GM23338 (cell line): ENCODE results near the gene PTPRN2. TPM values are rescaled to one million over a fixed set of nuclear protein-coding genes. Genes with fewer than 3 reads are reported as not detected.
"Not testable (repeated sequence)": the region's sequence is repeated elsewhere in the genome, so short reads cannot be mapped to it uniquely, and the experiment has no call there.

Source experiments
- ATAC-seq: fragments of 200-7000 bp; cut with Tn5 transposase; 3 replicates; pipeline ENCODE4 v1.9.1; 2020
- DNase-seq: peaks from one replicate; pipeline ENCODE4 v3.0.0-alpha.2; 2015; ENCODE audit warnings: low spot score
- H2AFZ ChIP-seq: fragments of 200-600 bp; sonication (generic); 2 replicates; pipeline ENCODE4 v1.8.0; 2016; ENCODE audit warnings: antibody characterized with exemption, mild to moderate bottlenecking, moderate library complexity
- H3F3A ChIP-seq: fragments of 200-600 bp; sonication (generic); replicated peaks from 2 replicates; pipeline ENCODE4 v1.8.0; 2017; ENCODE audit warnings: antibody characterized with exemption, mixed run types, low read depth
- H3K27ac ChIP-seq: fragments of 200-600 bp; sonication (generic); 2 replicates; pipeline ENCODE4 v1.6.1; 2016; ENCODE audit warnings: low read depth
- H3K27me3 ChIP-seq: fragments of 200-600 bp; sonication (generic); 2 replicates; pipeline ENCODE4 v1.8.0; 2016; ENCODE audit warnings: mild to moderate bottlenecking, mixed run types, moderate library complexity; ENCODE audit not compliant: insufficient read depth
- H3K36me3 ChIP-seq: fragments of 200-600 bp; sonication (generic); 2 replicates; pipeline ENCODE4 v1.8.0; 2016; ENCODE audit warnings: mild to moderate bottlenecking; ENCODE audit not compliant: insufficient read depth
- H3K4me1 ChIP-seq: fragments of 200-600 bp; sonication (generic); 2 replicates; pipeline ENCODE4 v1.8.0; 2016; ENCODE audit warnings: mild to moderate bottlenecking, moderate library complexity; ENCODE audit not compliant: insufficient read depth
- H3K4me2 ChIP-seq: fragments of 200-600 bp; sonication (generic); 2 replicates; pipeline ENCODE4 v1.7.1; 2017; ENCODE audit warnings: mixed run types
- H3K4me3 ChIP-seq: fragments of 200-600 bp; sonication (generic); 2 replicates; pipeline ENCODE4 v1.6.1; 2016; ENCODE audit warnings: mixed run types
- H3K79me2 ChIP-seq: fragments of 200-600 bp; sonication (generic); replicated peaks from 2 replicates; pipeline ENCODE4 v1.8.0; 2017; ENCODE audit warnings: mild to moderate bottlenecking; ENCODE audit not compliant: insufficient read depth
- H3K9me2 ChIP-seq: fragments of 200-600 bp; sonication (generic); 2 replicates; pipeline ENCODE4 v1.8.0; 2017; ENCODE audit not compliant: insufficient read depth
- H4K20me1 ChIP-seq: fragments of 200-600 bp; sonication (generic); replicated peaks from 2 replicates; pipeline ENCODE4 v1.8.0; 2017; ENCODE audit warnings: mild to moderate bottlenecking; ENCODE audit not compliant: insufficient read depth
- H3K27ac Mint-ChIP-seq: 2 replicates; pipeline ENCODE4 v1.8.0; 2020; ENCODE audit warnings: inconsistent platforms, mild to moderate bottlenecking, moderate library complexity, mixed read lengths
- H3K27me3 Mint-ChIP-seq: 3 replicates; pipeline ENCODE4 v1.8.0; 2022; ENCODE audit warnings: low read depth, mild to moderate bottlenecking, moderate library complexity, mixed read lengths, inconsistent platforms; ENCODE audit not compliant: insufficient read depth, poor library complexity
- H3K36me3 Mint-ChIP-seq: 3 replicates; pipeline ENCODE4 v1.8.0; 2021; ENCODE audit warnings: low read depth, mild to moderate bottlenecking, inconsistent platforms, moderate library complexity, mixed read lengths
- H3K4me1 Mint-ChIP-seq: 3 replicates; pipeline ENCODE4 v1.8.0; 2020; ENCODE audit warnings: mild to moderate bottlenecking, inconsistent platforms, mixed read lengths
- H3K4me3 Mint-ChIP-seq: 3 replicates; pipeline ENCODE4 v1.8.0; 2021; ENCODE audit warnings: moderate library complexity, mild to moderate bottlenecking, inconsistent platforms, mixed read lengths
- H3K9me3 Mint-ChIP-seq: 3 replicates; pipeline ENCODE4 v1.8.0; 2020; ENCODE audit warnings: moderate library complexity, mild to moderate bottlenecking, inconsistent platforms, mixed read lengths
- CREB1 ChIP-seq: fragments of 250-450 bp; sonication (Bioruptor Pico); IDR thresholded peaks from 2 replicates; pipeline ENCODE4 v1.5.0; 2020; ENCODE audit warnings: low read depth, mild to moderate bottlenecking, moderate library complexity
- CTCF ChIP-seq, 2 experiments: fragments of 200-600 bp in 1 of 2; sonication (generic) in 1 of 2; conservative IDR thresholded peaks; 2 replicates each; pipeline versions ENCODE4 v1.5.1 to v1.6.1; 2016 to 2017; ENCODE audit warnings: antibody characterized with exemption in 2 of 2, low read depth in 2 of 2, mild to moderate bottlenecking in 2 of 2, moderate library complexity in 1 of 2
- ETS1 ChIP-seq: IDR thresholded peaks from 2 replicates; pipeline ENCODE4 v1.6.1; 2016; ENCODE audit warnings: antibody characterized with exemption
- EZH2 ChIP-seq: fragments of 200-600 bp; sonication (generic); IDR thresholded peaks from one replicate; pipeline ENCODE4 v1.8.0; 2017; ENCODE audit warnings: antibody characterized with exemption, mild to moderate bottlenecking, low read depth; ENCODE audit not compliant: unreplicated experiment
- EZH2phosphoT487 ChIP-seq: fragments of 200-600 bp; sonication (generic); IDR thresholded peaks from one replicate; pipeline ENCODE4 v1.8.1; 2018; ENCODE audit warnings: antibody characterized with exemption; ENCODE audit not compliant: unreplicated experiment
- JUNB ChIP-seq: IDR thresholded peaks from one replicate; pipeline ENCODE4 v1.6.1; 2016; ENCODE audit warnings: antibody characterized with exemption; ENCODE audit not compliant: unreplicated experiment
- NANOG ChIP-seq: IDR thresholded peaks from 2 replicates; pipeline ENCODE4 v1.6.1; 2016; ENCODE audit warnings: antibody characterized with exemption, borderline replicate concordance
- POLR2AphosphoS5 ChIP-seq: IDR thresholded peaks from 2 replicates; pipeline ENCODE4 v1.6.1; 2016; ENCODE audit warnings: antibody characterized with exemption, low read depth
- ZNF331 ChIP-seq: fragments of 250-450 bp; sonication (Bioruptor Pico); IDR thresholded peaks from 2 replicates; pipeline ENCODE4 v1.5.0; 2020; ENCODE audit warnings: low read depth, mild to moderate bottlenecking, moderate library complexity
- polyA plus RNA-seq: library from polyadenylated mRNA; unstranded; fragments of >200 nt; fragmentation: Nextera tagmentation; extraction: Ambion mirVana; gene quantifications from 2 replicates; pipeline ENCODE4 v1.2.1, GENCODE V29; 2016
- total RNA-seq: library from RNA; depleted of rRNA; stranded (reverse); fragments of >200 nt; shearing (Covaris generic); gene quantifications from 2 replicates; pipeline ENCODE4 v1.2.3, GENCODE V29; 2014

PTPRN2 gene
- total and polyA plus RNA-seq, 2 experiments from 2014 or later = 0.87 to 4.0 TPM

- Histone ChIP-seq H3K36me3 (no peaks in the 10 kb centered on the region), H3K9me2 (no peaks in the 10 kb centered on the region), H3K4me2 (no peak overlapping the region), H3K79me2 (no peaks in the 10 kb centered on the region), H3K27me3 (no peaks in the 10 kb centered on the region), H4K20me1 (no peaks in the 10 kb centered on the region), H3F3A (no peaks in the 10 kb centered on the region), H3K27ac (no peak overlapping the region), H3K4me1 (no peaks in the 10 kb centered on the region), H3K4me3 (no peak overlapping the region), H2AFZ (no peak overlapping the region)
- DNase-seq = no peak
- Mint-ChIP-seq H3K27me3 (peaks cover 15% of the 10 kb centered on the region), H3K4me3 (no peak overlapping the region), H3K27ac (no peak overlapping the region), H3K4me1 (no peaks in the 10 kb centered on the region; the same call in 2 of the 3 replicates), H3K9me3 (peaks cover 93% of the 10 kb centered on the region), H3K36me3 (peaks cover 68% of the 10 kb centered on the region)
- ATAC-seq = no peak
- no peak for TF ChIP-seq EZH2
- TF ChIP-seq JUNB = no peak
- no peak for TF ChIP-seq EZH2phosphoT487
- no peak for TF ChIP-seq NANOG
- no peak for TF ChIP-seq POLR2AphosphoS5
- TF ChIP-seq CREB1 (CRISPR knock-in tag) = no peak
Observed at GRCh38 chr7:158160199-158160598, 427.4 kb downstream of the PTPRN2 start.

- Histone ChIP-seq H3K9me2 (no peaks in the 10 kb centered on the region), H2AFZ (no peak overlapping the region), H4K20me1 (no peaks in the 10 kb centered on the region), H3K27ac (no peak overlapping the region), H3K36me3 (no peaks in the 10 kb centered on the region), H3K4me1 (no peaks in the 10 kb centered on the region), H3K4me2 (no peak overlapping the region), H3K27me3 (no peaks in the 10 kb centered on the region), H3K4me3 (no peak overlapping the region), H3K79me2 (no peaks in the 10 kb centered on the region), H3F3A (no peaks in the 10 kb centered on the region)
- Mint-ChIP-seq H3K9me3 (peaks cover 93% of the 10 kb centered on the region), H3K36me3 (peaks cover 60% of the 10 kb centered on the region), H3K4me3 (no peak overlapping the region), H3K27me3 (peaks cover 6% of the 10 kb centered on the region), H3K27ac (no peak overlapping the region), H3K4me1 (no peaks in the 10 kb centered on the region)
- DNase-seq (no peak), ATAC-seq (no peak)
- TF ChIP-seq POLR2AphosphoS5 (no peak), ZNF331 (no peak), JUNB (no peak)
Observed at GRCh38 chr7:158157460-158157859, 430.2 kb downstream of the PTPRN2 start.

GRCh38 chr7:158151273-158151672 lies 436.4 kb downstream of the PTPRN2 start:
- H3K4me3 Mint-ChIP-seq, H3K27ac ChIP-seq, H2AFZ ChIP-seq, H3K36me3 ChIP-seq, H4K20me1 ChIP-seq, DNase-seq, H3K4me1 ChIP-seq, H3K4me2 ChIP-seq, H3F3A ChIP-seq, H3K27me3 ChIP-seq, H3K27ac Mint-ChIP-seq, H3K79me2 ChIP-seq, H3K9me2 ChIP-seq, ATAC-seq, H3K4me1 Mint-ChIP-seq, H3K4me3 ChIP-seq: not testable (repeated sequence)
- Mint-ChIP-seq H3K9me3 (peaks cover 57% of the 10 kb centered on the region), H3K36me3 (peaks cover 50% of the 10 kb centered on the region), H3K27me3 (peaks cover 22% of the 10 kb centered on the region)

GRCh38 chr7:158150234-158150633 lies 437.4 kb downstream of the PTPRN2 start:
- no peaks in the 10 kb centered on the region for H3K4me1 ChIP-seq
- no peak overlapping the region for H2AFZ ChIP-seq
- H3K79me2 ChIP-seq = no peaks in the 10 kb centered on the region
- H3K4me3 ChIP-seq = no peak overlapping the region
- Mint-ChIP-seq H3K4me3 (no peak overlapping the region), H3K4me1 (no peaks in the 10 kb centered on the region), H3K27me3 (peaks cover 25% of the 10 kb centered on the region), H3K9me3 (peaks cover 57% of the 10 kb centered on the region), H3K36me3 (peaks cover 48% of the 10 kb centered on the region), H3K27ac (no peak overlapping the region)
- no peak overlapping the region for H3K27ac ChIP-seq
- H3K27me3 ChIP-seq = no peaks in the 10 kb centered on the region
- H4K20me1 ChIP-seq = no peaks in the 10 kb centered on the region
- DNase-seq (no peak), ATAC-seq (no peak)
- no peaks in the 10 kb centered on the region for H3F3A ChIP-seq
- no peaks in the 10 kb centered on the region for H3K9me2 ChIP-seq
- no peak overlapping the region for H3K4me2 ChIP-seq
- H3K36me3 ChIP-seq = peaks cover 9% of the 10 kb centered on the region; the same call in 1 of the 2 replicates
- TF ChIP-seq CTCF (conservative IDR thresholded peaks at IDR 0.05; ENCODE audit: low read depth in 2 of 2) = no peak
- TF ChIP-seq ETS1 = no peak
- no peak for TF ChIP-seq POLR2AphosphoS5
- TF ChIP-seq CREB1 (CRISPR knock-in tag) = no peak
- TF ChIP-seq EZH2 = no peak
